K562 (cell line): ENCODE data around the gene TMC5. TPM values are rescaled to one million over a fixed set of nuclear protein-coding genes. Genes with fewer than 3 reads are reported as not detected.

Source experiments
- ATAC-seq: fragments of 200-7000 bp; cut with Tn5 transposase; 3 replicates; pipeline ENCODE4 v1.9.1; 2020; ENCODE audit warnings: moderate library complexity
- BruUV-seq: library from RNA; stranded (reverse); fragments of 400-500 nt; replicated peaks from 2 replicates; lab custom pipeline; 2021; lab: Mats Ljungman, UMichigan
- CTCF ChIA-PET: fragments of 300-600 bp; formaldehyde crosslinking; extraction: SDS; loops from one replicate; lab custom pipeline; 2021; ENCODE audit warnings: low intra/inter-chr PET ratio; lab: Yijun Ruan, JAX
- POLR2A ChIA-PET: fragments of 300-600, 350-650 bp; sonication (Branson Sonifier 250); formaldehyde crosslinking; extraction: SDS; loops from one replicate; lab custom pipeline; 2021; ENCODE audit warnings: antibody characterized with exemption, inconsistent platforms; lab: Yijun Ruan, JAX
- DNase-seq, 4 experiments: peaks; one replicate each; pipeline versions ENCODE4 v3.0.0 to v3.0.0-alpha.2; 2011 to 2018; ENCODE audit warnings: low spot score in 3 of 4, mixed read lengths in 3 of 4; ENCODE audit errors: extremely low read depth in 1 of 4
- FAIRE-seq: peaks from 2 replicates; lab custom pipeline; 2011; peaks lifted over from hg19 to GRCh38; lab: Jason Lieb, UNC
- H2AFZ ChIP-seq: 2 replicates; pipeline ENCODE4 v1.6.0; 2011; ENCODE audit warnings: low read depth, low read length, control low read depth, inconsistent platforms
- H3K27ac ChIP-seq: fragments of 200-600 bp; 3 replicates; pipeline ENCODE4 v1.8.0; 2011; ENCODE audit warnings: low read depth, mild to moderate bottlenecking, control low read depth, inconsistent platforms, low read length, moderate library complexity, mixed read lengths; ENCODE audit errors: extremely low read depth
- H3K27me3 ChIP-seq, 2 experiments: fragments of 300-600 bp in 1 of 2; 2 replicates in 1 of 2; 3 replicates in 1 of 2; pipeline versions ENCODE4 v1.6.0 to v1.8.0; 2011; ENCODE audit warnings: inconsistent platforms in 2 of 2, low read length in 2 of 2, mild to moderate bottlenecking in 1 of 2, mixed read lengths in 1 of 2, moderate library complexity in 1 of 2; ENCODE audit not compliant: control insufficient read depth in 2 of 2, insufficient read depth in 2 of 2
- H3K36me3 ChIP-seq: fragments of 300-600 bp; 3 replicates; pipeline ENCODE4 v1.8.0; 2011; ENCODE audit warnings: mild to moderate bottlenecking, low read length, inconsistent platforms; ENCODE audit not compliant: control insufficient read depth, insufficient read depth
- H3K4me1 ChIP-seq, 2 experiments: fragments of 200-600 bp in 1 of 2; replicated peaks in 1 of 2; 2 replicates in 1 of 2; 3 replicates in 1 of 2; pipeline versions ENCODE4 v1.5.1 to v1.8.0; 2011; ENCODE audit warnings: inconsistent platforms in 2 of 2, low read length in 2 of 2, mild to moderate bottlenecking in 1 of 2, mixed read lengths in 1 of 2, moderate library complexity in 1 of 2; ENCODE audit not compliant: control insufficient read depth in 2 of 2, insufficient read depth in 2 of 2
- H3K4me2 ChIP-seq: 2 replicates; pipeline ENCODE4 v1.6.1; 2011; ENCODE audit warnings: low read length, control low read depth, inconsistent platforms, mixed read lengths; ENCODE audit not compliant: insufficient read depth
- H3K4me3 ChIP-seq: fragments of 200-600 bp; sonication (generic), shearing (Covaris generic); 2 replicates; pipeline ENCODE4 v1.5.1; 2016; ENCODE audit warnings: control low read depth, inconsistent platforms
- H3K79me2 ChIP-seq: fragments of 200-600 bp; 3 replicates; pipeline ENCODE4 v1.8.0; 2011; ENCODE audit warnings: low read length, inconsistent platforms; ENCODE audit not compliant: control insufficient read depth, insufficient read depth
- H3K9ac ChIP-seq, 2 experiments: 2 replicates each; pipeline versions ENCODE4 v1.6.0 to v1.6.1; 2011; ENCODE audit warnings: low read depth in 2 of 2, low read length in 2 of 2, control low read depth in 1 of 2, inconsistent platforms in 1 of 2, mild to moderate bottlenecking in 1 of 2, mixed read lengths in 1 of 2; ENCODE audit not compliant: insufficient read depth in 1 of 2
- H3K9me1 ChIP-seq: one replicate; pipeline ENCODE4 v1.6.0; 2011; ENCODE audit warnings: inconsistent platforms, mild to moderate bottlenecking, low read length, moderate library complexity; ENCODE audit not compliant: control insufficient read depth, insufficient read depth
- H3K9me3 ChIP-seq: replicated peaks from 2 replicates; pipeline ENCODE4 v1.5.1; 2011; ENCODE audit warnings: low read depth, low read length, inconsistent platforms; ENCODE audit not compliant: control insufficient read depth, insufficient read depth
- H4K20me1 ChIP-seq: replicated peaks from 2 replicates; pipeline ENCODE4 v1.6.1; 2011; ENCODE audit warnings: low read length, inconsistent platforms, mixed read lengths; ENCODE audit not compliant: control insufficient read depth, insufficient read depth
- CTBP1 ChIP-seq: fragments of 450-650 bp; IDR thresholded peaks from 2 replicates; pipeline ENCODE4 v1.6.1; 2016; ENCODE audit warnings: borderline replicate concordance
- HDAC6 ChIP-seq: IDR thresholded peaks from 2 replicates; pipeline ENCODE4 v1.6.1; 2012; ENCODE audit warnings: low read depth, mild to moderate bottlenecking, control low read depth, inconsistent platforms, low read length, moderate library complexity
- MXI1 ChIP-seq: IDR thresholded peaks from 2 replicates; pipeline ENCODE4 v1.6.1; 2011; ENCODE audit warnings: low read depth, mild to moderate bottlenecking, improper control_type of control experiment, low read length
- NFIC ChIP-seq: fragments of 450-650 bp; IDR thresholded peaks from 2 replicates; pipeline ENCODE4 v1.6.1; 2017; ENCODE audit warnings: mild to moderate bottlenecking, inconsistent platforms
- NFRKB ChIP-seq: fragments of 450-650 bp; IDR thresholded peaks from 2 replicates; pipeline ENCODE4 v1.6.1; 2016; ENCODE audit warnings: low read depth
- PTBP1 ChIP-seq: fragments of 200-400 bp; formaldehyde crosslinking; IDR thresholded peaks from 2 replicates; pipeline ENCODE4 v1.6.1; 2017; ENCODE audit warnings: low read depth, low read length
- SNRNP70 ChIP-seq: fragments of 200-400 bp; formaldehyde crosslinking; optimal IDR thresholded peaks from 2 replicates; pipeline ENCODE3; 2017; ENCODE audit warnings: low read depth, low read length
- ZKSCAN8 ChIP-seq: fragments of 200-800 bp; sonication (Bioruptor generic); IDR thresholded peaks from 2 replicates; pipeline ENCODE4 v1.6.1; 2016; ENCODE audit warnings: missing genetic modification characterization, missing compliant biosample characterization
- ZNF184 ChIP-seq: sonication (generic); formaldehyde crosslinking; IDR thresholded peaks from 2 replicates; pipeline ENCODE4 v1.5.0; 2020; ENCODE audit warnings: missing genetic modification reagents
- WGBS: fragments of 100-300 bp; shearing (Covaris generic); methylation state at CpG from one replicate; pipeline ENCODE4 v1.1.6; 2016; ENCODE audit warnings: low coverage, mixed read lengths; ENCODE audit not compliant: insufficient coverage; ENCODE audit errors: missing lambda C conversion rate; 5-methylcytosine and 5-hydroxymethylcytosine counted together
- in situ Hi-C: fragments of 300-500 bp; cut with MboI; formaldehyde crosslinking; loops from 4 replicates; pipeline ENCODE4 v1.15.0; 2018; ENCODE audit warnings: inconsistent platforms, mixed read lengths
- intact Hi-C: fragments of 100-400 bp; cut with micrococcal nuclease; formaldehyde crosslinking; loops from 2 replicates; pipeline ENCODE4 v1.14.2; 2022
- polyA plus RNA-seq, 8 experiments: library from polyadenylated mRNA; depleted of rRNA in 4 of 8; stranded (reverse) in 5 of 8; unstranded in 3 of 8; fragments of >200 nt; fragmentation: Nextera tagmentation in 2 of 8; fragmentation: Illumina TruSeq in 1 of 8; extraction: Ambion mirVana in 2 of 8; extraction: Trizol in 1 of 8; gene quantifications; 2 replicates each; pipeline versions ENCODE4 v1.2.1 to v1.2.3, GENCODE V29; 2011 to 2014; ENCODE audit warnings: inconsistent platforms in 1 of 8, missing spikeins in 1 of 8
- total RNA-seq, 7 experiments: library from RNA; depleted of rRNA in 6 of 7; stranded (reverse); fragments of >200 nt in 6 of 7; fragmentation: Illumina TruSeq in 2 of 7; extraction: Trizol in 2 of 7; gene quantifications; 2 replicates each; pipeline versions ENCODE4 v1.2.1 to v1.2.3, GENCODE V29; 2011 to 2021; ENCODE audit warnings: low replicate concordance in 1 of 7

TMC5 gene
- total and polyA plus RNA-seq, 9 of the 15 experiments (the other 6 are each of a cell fraction or from before 2014, with no cell fraction given): 0.83 to 2.6 (median 1.6) TPM

DNA sequence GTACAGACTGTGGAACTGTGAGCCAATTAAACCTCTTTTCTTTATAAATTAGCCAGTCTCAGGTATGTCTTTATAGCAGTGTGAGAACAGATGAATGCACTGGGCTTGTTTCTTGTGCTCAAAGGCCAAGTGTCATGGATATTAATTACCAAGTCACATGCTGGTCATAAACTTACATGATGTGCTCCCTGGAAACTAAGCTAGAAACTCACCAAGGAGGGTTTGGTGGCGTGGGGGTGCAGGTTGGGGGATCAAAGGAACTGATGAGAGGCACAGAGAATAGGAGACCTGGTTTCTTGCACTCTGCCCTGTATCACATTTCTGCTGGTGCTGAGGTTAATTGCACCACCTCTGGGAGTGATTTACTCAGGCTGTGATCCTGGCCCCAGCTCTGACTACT lies 31.2 kb upstream of the TMC5 start:
- no TSS peak for BruUV-seq
- Histone ChIP-seq H3K9me1 (no peaks in the 10 kb centered on the region), H2AFZ (no peak overlapping the region), H3K4me1 (peaks cover 0 to 6% of the 10 kb centered on the region in 2 experiments; a peak in 3 of 5 replicates), H3K27me3 (peaks cover 0 to 8% of the 10 kb centered on the region in 2 experiments; a peak in 3 of 5 replicates), H3K79me2 (no peaks in the 10 kb centered on the region), H3K9me3 (peaks cover 8% of the 10 kb centered on the region; the same call in 1 of the 2 replicates), H3K36me3 (no peaks in the 10 kb centered on the region), H3K4me3 (no peak overlapping the region), H3K27ac (no peak overlapping the region), H4K20me1 (no peaks in the 10 kb centered on the region), H3K9ac (no peak overlapping the region), H3K4me2 (no peak overlapping the region)
- FAIRE-seq (no peak), ATAC-seq (no peak), DNase-seq (no peak)
- POLR2A ChIA-PET: no interaction called here
- CTCF ChIA-PET: no interaction called here
- WGBS: 0% methylated on average over 1 of the region's 1 CpG
- intact Hi-C loops: loop anchor here (10.0 kb wide), 1 partner anchor 498 kb away; the partner anchor contains the start of gene GPRC5B
- in situ Hi-C loops: loop anchor here (5.0 to 25.0 kb wide), 2 partner anchors 116 to 501 kb away; partner anchors contain the start of gene GPRC5B
- TF ChIP-seq SNRNP70 (no peak), CTBP1 (no peak), ZKSCAN8 (CRISPR knock-in tag) (no peak), NFIC (no peak), ZNF184 (CRISPR knock-in tag) (no peak), MXI1 (no peak), HDAC6 (no peak), NFRKB (no peak), PTBP1 (no peak)
